Activated CD8-positive, alpha-beta memory T cell treated with anti-CD3 and anti-CD28 coated beads, Interleukin-2, amount 10 ng/mL, durations not matched to agents 7 days and 5 days (primary cell): ENCODE results near the gene KIAA0753. TPM values are rescaled to one million over a fixed set of nuclear protein-coding genes. Genes with fewer than 3 reads are reported as not detected.

ENCODE experiments used
- ATAC-seq: fragments of 150-1000 bp; cut with Tn5 transposase; one replicate; pipeline ENCODE4 v1.10.0; 2021; ENCODE audit warnings: moderate library complexity
- CTCF ChIA-PET: fragments of 350-600 bp; sonication (Branson Sonifier 250); formaldehyde crosslinking; loops from one replicate; lab custom pipeline; 2021; ENCODE audit warnings: antibody characterized with exemption; lab: Charles Lee
- DNase-seq: peaks from one replicate; pipeline ENCODE4 v3.0.0-alpha.2; 2020
- H3K27ac Mint-ChIP-seq: one replicate; pipeline ENCODE4 v1.8.0; 2021; ENCODE audit warnings: mild to moderate bottlenecking, mixed read lengths
- H3K27me3 Mint-ChIP-seq: one replicate; pipeline ENCODE4 v1.8.0; 2021; ENCODE audit warnings: mixed read lengths
- H3K36me3 Mint-ChIP-seq: one replicate; pipeline ENCODE4 v1.8.0; 2021; ENCODE audit warnings: mild to moderate bottlenecking, mixed read lengths
- H3K4me1 Mint-ChIP-seq: one replicate; pipeline ENCODE4 v1.8.0; 2021; ENCODE audit warnings: mixed read lengths
- H3K4me3 Mint-ChIP-seq: one replicate; pipeline ENCODE4 v1.8.0; 2021; ENCODE audit warnings: mild to moderate bottlenecking, moderate library complexity, mixed read lengths
- H3K9me3 Mint-ChIP-seq: one replicate; pipeline ENCODE4 v1.8.0; 2022; ENCODE audit warnings: low read depth, mixed read lengths
- total RNA-seq, 2 experiments: library from RNA; stranded (reverse); gene quantifications; one replicate each; pipeline ENCODE4 v1.2.3, GENCODE V29; 2021

KIAA0753 gene
- total RNA-seq, result 10 to 100 TPM; 16.5 to 18.0 TPM

DNA sequence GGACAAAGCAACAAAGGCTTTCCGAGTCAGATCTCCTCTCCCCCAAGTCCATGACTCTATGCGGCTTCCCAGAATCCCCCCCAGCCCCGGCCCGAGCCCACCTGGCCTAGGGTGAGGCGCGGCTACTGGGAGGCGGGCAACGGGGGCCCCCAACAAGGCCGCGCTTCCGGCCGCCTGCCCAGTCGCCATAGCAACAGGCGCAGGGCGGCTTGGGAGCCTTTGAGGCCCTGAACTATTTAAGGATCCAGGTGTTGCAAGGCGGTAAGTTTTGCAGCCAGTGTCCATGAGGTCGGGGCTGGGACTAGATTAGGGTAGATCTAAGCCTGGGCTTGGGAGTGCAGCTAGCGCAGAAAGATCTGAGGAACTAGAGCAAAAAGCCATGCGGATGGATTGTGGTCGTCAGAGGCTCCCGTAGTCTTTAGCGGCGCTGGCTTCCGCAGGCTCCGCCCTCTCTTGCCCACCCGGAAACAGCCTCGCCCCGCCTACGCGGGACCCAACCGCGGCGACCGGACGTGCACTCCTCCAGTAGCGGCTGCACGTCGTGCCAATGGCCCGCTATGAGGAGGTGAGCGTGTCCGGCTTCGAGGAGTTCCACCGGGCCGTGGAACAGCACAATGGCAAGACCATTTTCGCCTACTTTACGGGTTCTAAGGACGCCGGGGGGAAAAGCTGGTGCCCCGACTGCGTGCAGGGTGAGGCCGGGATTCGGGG, at the start of gene KIAA0753, which contains the start of gene TXNDC17:
TSS of gene KIAA0753 (minus strand) at position 176 of the 711 bp plus-strand sequence. CDS start 5,608 bp downstream, outside the sequence.
TSS of gene TXNDC17 (plus strand) at position 525 of the 711 bp plus-strand sequence. CDS start at position 548, 23 bp downstream.
- Mint-ChIP-seq H3K36me3 (peaks cover 20% of the 10 kb centered on the region), H3K4me3 (peak within 1 kb of the TSS; percentile 87), H3K4me1 (peaks cover 58% of the 10 kb centered on the region), H3K27ac (peak within 1 kb of the TSS; percentile 91), H3K27me3 (no peaks in the 10 kb centered on the region), H3K9me3 (no peaks in the 10 kb centered on the region)
- peak; percentile 88 for ATAC-seq
- CTCF ChIA-PET, result interaction anchor here (1.0 to 3.7 kb wide), 2 partner anchors 10 to 19 kb away, joined by 3 to 20 read pairs; partner anchors contain the start of genes C17orf100 and MED31
- DNase-seq, result peak; percentile 97

DNA sequence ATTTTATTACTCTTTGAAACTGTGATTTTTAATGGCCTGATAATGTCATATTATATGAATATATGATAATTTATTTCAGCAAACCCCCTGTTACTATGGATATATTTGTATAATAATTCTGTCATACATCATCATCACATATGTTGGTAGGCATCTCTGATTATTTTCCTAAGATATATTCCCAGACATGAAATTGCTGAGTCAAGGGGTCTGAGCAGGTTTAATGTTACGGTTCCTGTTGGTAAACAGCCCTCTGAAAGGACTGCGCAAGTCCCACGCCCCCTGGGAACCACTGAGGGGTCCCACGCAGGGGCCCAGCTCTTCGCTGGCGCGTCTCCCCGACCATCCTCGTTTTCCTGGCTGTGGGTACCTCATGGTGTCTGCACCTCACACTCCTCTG, 48.4 kb upstream of the KIAA0753 start:
- H3K36me3 Mint-ChIP-seq, result no peaks in the 10 kb centered on the region
- H3K27me3 Mint-ChIP-seq, result peaks cover 50% of the 10 kb centered on the region
- DNase-seq (no peak), ATAC-seq (no peak)
- CTCF ChIA-PET, result no interaction called here
- no peaks in the 10 kb centered on the region for H3K9me3 Mint-ChIP-seq
- H3K4me3 Mint-ChIP-seq, result no peak overlapping the region
- H3K27ac Mint-ChIP-seq, result no peak overlapping the region
- no peaks in the 10 kb centered on the region for H3K4me1 Mint-ChIP-seq

DNA sequence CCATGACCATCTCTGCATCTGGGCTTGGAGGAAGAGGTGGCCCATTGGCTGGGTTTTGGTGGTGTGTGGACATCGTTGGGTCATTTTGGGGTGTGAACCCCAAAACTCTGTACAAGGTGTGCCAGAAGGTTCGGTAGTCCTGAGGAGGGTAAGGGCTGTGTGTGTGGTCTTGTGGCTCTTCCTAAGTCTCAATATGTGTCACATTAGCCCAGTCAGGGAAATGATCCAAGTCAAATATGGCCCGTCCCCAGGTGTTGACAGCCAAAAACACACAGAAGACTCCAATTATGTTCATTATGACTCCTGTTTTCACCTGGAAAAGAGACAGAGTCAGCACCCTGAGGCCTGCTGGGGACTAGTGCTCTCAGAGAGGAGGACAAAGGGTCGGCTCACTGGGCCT, 45.5 kb upstream of the KIAA0753 start:
- Mint-ChIP-seq H3K4me3 (no peak overlapping the region), H3K27me3 (peaks cover 50% of the 10 kb centered on the region), H3K9me3 (no peaks in the 10 kb centered on the region), H3K4me1 (no peaks in the 10 kb centered on the region), H3K27ac (no peak overlapping the region), H3K36me3 (no peaks in the 10 kb centered on the region)
- ATAC-seq (no peak), DNase-seq (no peak)
- CTCF ChIA-PET, result interaction anchor here (1.5 kb wide), 1 partner anchor 19 kb away, joined by 3 read pairs; no protein-coding TSS in a partner anchor

DNA sequence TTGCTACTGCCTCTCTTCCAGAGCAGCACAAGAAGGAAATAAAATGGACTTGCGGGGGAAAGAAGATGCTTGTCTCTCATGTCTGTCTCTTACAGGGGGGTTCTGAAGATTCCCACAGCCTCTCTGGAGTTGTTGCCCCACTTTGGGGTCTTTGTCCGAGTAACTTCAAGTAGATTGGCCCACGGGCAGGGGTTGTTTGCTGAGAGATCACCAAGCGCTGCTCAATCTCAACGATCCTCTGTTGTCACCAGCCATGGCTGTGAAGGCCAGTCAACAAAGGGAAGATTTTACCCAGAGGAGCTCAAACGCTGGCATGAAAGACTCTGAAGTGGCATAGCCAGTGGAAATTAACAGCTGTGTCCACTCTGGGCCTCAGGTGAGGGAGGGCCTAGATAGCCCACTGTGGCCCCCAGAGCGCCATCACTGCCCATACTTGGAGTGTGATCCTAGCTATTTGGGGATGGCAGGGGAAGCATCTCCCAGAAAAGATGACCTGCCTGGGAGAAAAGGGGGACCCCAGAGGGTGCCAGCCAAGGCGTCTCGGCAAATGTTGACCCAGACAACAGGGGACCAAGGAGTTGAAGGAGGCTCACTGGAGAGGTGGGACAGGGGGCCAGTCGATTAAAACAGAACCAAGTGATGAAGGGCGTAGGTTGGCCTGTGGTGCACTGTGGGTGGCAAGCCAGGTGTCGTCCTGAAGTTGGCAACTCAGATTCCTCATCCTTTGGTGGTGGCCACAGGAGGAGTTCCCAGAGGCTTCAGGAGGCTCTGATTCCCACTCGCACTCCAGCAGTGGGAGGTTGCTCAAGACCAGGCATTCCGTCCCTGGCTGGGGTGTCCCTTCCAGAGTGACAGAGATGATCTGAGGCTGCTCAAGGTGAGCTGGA, 44.6 kb upstream of the KIAA0753 start:
- DNase-seq (no peak), ATAC-seq (no peak)
- H3K9me3 Mint-ChIP-seq, result no peaks in the 10 kb centered on the region
- H3K4me1 Mint-ChIP-seq, result no peaks in the 10 kb centered on the region
- peaks cover 51% of the 10 kb centered on the region for H3K27me3 Mint-ChIP-seq
- CTCF ChIA-PET, result interaction anchor here (1.5 kb wide), 1 partner anchor 18 kb away, joined by 3 read pairs; no protein-coding TSS in a partner anchor
- H3K27ac Mint-ChIP-seq, result no peak overlapping the region
- H3K4me3 Mint-ChIP-seq, result no peak overlapping the region
- H3K36me3 Mint-ChIP-seq, result no peaks in the 10 kb centered on the region

DNA sequence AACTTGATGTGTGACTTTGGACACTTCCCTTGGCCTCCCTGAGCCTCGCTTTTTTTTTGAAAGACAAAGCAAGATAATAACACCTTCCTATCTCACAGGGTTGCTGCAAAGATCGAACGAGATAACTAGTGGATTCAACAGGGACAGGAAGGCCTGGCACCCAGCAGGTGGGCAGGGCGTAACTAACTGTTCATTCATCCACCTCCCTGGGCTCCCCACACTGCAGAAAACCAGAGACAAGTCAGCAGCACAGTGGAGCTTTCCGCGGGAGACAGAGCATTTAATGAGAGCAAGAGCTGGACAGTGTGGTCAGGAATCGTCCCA, 43.9 kb upstream of the KIAA0753 start:
- Mint-ChIP-seq H3K36me3 (no peaks in the 10 kb centered on the region), H3K9me3 (no peaks in the 10 kb centered on the region), H3K4me3 (no peak overlapping the region), H3K4me1 (no peaks in the 10 kb centered on the region), H3K27me3 (peaks cover 50% of the 10 kb centered on the region), H3K27ac (no peak overlapping the region)
- CTCF ChIA-PET, result no interaction called here
- no peak for DNase-seq
- ATAC-seq, result no peak

DNA sequence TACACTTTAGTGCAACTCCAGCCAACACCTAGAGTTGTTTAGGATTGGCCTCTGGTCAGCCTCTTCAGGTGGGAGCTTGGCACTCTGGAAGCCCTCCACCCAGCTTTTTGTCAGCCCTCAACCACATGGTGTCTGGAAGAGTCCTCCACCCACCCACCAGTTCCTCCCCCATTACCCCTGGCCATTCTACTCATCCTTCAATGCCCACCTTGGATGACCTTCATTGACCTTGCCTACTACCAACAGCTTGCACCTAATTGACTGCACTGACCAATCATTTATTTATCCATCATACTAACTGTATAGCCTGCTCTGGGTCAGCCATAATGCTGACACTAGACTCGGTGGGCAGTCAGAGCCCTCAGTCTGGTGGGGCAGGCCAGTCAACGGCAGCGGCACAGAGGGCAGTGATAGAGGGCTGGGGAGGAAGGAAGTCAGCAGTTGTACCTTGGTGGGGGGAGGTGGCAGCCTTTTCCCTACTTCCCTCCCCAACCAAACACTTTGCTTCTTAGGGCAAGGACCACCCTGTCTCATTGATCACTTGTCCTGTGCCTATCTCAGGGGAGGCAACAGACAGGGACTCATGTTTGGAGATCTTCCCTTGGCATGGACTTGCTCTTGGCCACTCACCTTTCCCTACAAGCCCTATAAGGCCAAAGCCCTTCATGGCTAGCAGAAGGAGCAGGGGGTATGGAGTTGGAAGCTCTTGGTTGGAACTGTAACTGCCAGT, 43.4 kb upstream of the KIAA0753 start:
- Mint-ChIP-seq H3K4me3 (no peak overlapping the region), H3K4me1 (no peaks in the 10 kb centered on the region), H3K36me3 (no peaks in the 10 kb centered on the region), H3K27ac (no peak overlapping the region), H3K27me3 (peaks cover 52% of the 10 kb centered on the region), H3K9me3 (no peaks in the 10 kb centered on the region)
- DNase-seq (no peak), ATAC-seq (no peak)
- CTCF ChIA-PET, result no interaction called here

DNA sequence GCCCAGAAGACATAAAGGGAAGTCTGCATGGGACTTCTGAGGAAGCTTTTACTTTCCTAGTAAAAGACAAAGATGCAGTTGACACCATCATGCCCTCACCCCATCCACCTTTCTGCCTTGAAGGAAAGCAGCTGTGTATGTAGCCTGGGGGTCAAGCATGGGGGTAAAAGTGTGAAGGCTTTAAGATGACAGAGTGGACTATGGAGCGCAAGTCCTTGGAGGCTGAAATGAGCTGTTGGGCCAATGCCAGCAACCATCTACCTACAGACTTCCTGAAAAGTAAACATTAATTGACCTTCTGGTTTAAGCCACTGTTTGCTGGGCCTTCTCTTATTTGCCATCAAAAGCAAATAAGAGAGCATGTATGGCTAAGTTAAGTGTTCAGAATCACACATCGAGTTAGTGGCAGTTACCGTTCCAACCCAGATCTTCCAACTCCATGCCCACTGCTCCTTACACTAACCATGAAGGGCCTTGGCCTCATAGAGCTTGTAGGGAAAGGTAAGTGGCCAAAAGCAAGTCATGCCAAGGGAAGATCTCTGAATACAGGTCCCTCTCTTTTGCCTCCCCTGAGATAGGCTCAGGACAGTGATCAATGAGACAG, 42.7 kb upstream of the KIAA0753 start:
- Mint-ChIP-seq H3K36me3 (no peaks in the 10 kb centered on the region), H3K4me1 (no peaks in the 10 kb centered on the region), H3K9me3 (no peaks in the 10 kb centered on the region), H3K27me3 (peaks cover 59% of the 10 kb centered on the region), H3K27ac (no peak overlapping the region), H3K4me3 (no peak overlapping the region)
- DNase-seq, result no peak
- CTCF ChIA-PET, result interaction anchor here (1.2 to 1.4 kb wide), 2 partner anchors 18 to 118 kb away, joined by 3 to 4 read pairs; no protein-coding TSS in a partner anchor
- ATAC-seq, result no peak

DNA sequence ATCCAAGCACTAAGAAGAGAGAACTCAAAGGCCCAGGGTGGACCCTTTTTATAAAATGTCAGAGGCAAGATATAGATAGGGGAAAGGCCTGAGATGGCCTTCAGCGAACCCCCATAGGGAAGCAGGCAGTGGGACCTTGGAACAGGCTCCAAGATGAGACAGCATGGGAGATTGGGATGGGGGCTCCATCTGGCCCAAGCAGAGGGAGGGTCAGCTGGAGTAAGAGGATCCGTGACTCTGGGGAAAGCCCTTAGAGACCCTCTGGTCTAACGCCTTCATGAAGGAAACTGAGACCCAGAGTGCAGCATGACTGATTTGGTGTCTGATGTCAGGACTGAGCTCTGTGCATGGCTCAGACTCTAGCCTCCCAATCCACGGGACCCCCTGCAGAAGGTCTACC, 41.8 kb upstream of the KIAA0753 start:
- Mint-ChIP-seq H3K27me3 (peaks cover 61% of the 10 kb centered on the region), H3K4me3 (no peak overlapping the region)

DNA sequence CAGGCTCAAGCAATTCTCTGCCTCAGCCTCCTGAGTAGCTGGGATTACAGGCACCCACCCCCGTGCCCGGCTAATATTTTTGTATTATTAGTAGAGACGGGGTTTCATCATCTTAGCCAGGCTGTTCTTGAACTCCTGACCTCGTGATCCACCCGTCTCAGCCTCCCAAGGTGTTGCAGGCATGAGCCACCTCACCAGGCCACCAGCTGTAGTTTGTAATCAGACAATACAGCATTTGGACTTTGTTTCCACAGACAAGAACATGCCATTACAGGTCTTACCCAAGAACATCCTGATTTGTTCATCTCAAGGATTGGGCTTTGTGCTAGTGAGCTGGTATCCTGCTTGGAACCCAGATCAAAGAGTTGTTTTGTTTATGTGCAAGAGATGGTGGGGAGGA, 41.2 kb upstream of the KIAA0753 start:
- DNase-seq, result no peak
- Mint-ChIP-seq H3K36me3 (no peaks in the 10 kb centered on the region), H3K27me3 (peaks cover 60% of the 10 kb centered on the region), H3K9me3 (no peaks in the 10 kb centered on the region), H3K27ac (no peak overlapping the region), H3K4me3 (no peak overlapping the region), H3K4me1 (peaks cover 12% of the 10 kb centered on the region)
- CTCF ChIA-PET, result interaction anchor here (1.4 to 1.6 kb wide), 3 partner anchors 15 to 31 kb away, joined by 4 to 5 read pairs (median 4); partner anchors contain the start of gene MED31
- ATAC-seq, result no peak

More for the DNA sequence above, 41.8 kb upstream of the KIAA0753 start:
- Mint-ChIP-seq H3K4me1 (peaks cover 8% of the 10 kb centered on the region), H3K9me3 (no peaks in the 10 kb centered on the region), H3K36me3 (no peaks in the 10 kb centered on the region), H3K27ac (no peak overlapping the region)
- CTCF ChIA-PET, result interaction anchor here (1.2 to 1.6 kb wide), 4 partner anchors 16 to 119 kb away, joined by 3 to 5 read pairs (median 4); partner anchors contain the start of gene MED31
- DNase-seq (no peak), ATAC-seq (no peak)

DNA sequence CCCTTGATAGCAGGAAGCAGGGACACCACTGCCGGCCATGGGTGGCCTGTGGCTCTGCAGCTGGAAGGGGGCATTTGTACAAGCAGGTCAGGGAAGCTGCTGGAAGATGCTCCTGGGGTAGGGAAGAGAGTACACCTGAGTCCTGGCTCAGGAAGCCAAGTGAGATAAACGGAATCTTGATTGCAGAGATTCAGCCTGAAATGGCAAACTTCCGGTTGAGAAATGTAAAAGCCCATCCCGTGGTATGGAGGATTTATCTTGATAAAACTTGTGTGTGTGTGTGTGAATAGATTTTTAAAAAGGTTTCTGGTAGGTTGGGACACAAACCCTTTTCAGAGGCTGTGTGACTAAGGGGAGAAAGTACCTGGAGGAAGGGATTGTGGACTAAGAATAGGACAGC, 40.7 kb upstream of the KIAA0753 start:
- CTCF ChIA-PET, result interaction anchor here (1.5 to 1.6 kb wide), 2 partner anchors 15 to 30 kb away, joined by 4 to 5 read pairs; partner anchors contain the start of gene MED31
- no peak for DNase-seq
- Mint-ChIP-seq H3K4me1 (peaks cover 12% of the 10 kb centered on the region), H3K36me3 (no peaks in the 10 kb centered on the region), H3K9me3 (no peaks in the 10 kb centered on the region), H3K27ac (no peak overlapping the region), H3K4me3 (no peak overlapping the region), H3K27me3 (peaks cover 60% of the 10 kb centered on the region)
- no peak for ATAC-seq

DNA sequence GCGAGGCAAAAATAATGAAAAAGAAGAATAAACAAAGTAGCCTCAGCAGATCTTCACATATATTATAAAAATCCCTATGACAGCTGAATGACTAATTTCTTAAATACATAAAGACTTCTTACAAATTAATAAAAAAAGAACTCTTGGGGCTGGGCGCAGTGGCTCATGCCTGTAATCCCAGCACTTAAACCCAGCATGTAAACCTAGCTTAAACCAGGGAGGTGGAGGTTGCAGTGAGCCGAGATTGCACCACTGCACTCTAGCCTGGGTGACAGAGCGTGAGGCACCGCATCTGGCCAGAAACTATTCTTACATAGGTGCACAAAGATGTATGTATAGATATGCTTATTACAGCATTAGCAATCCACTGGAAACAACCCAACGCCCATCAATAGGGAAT, 38.7 kb upstream of the KIAA0753 start:
- Mint-ChIP-seq H3K27me3 (peaks cover 62% of the 10 kb centered on the region), H3K27ac (no peak overlapping the region), H3K4me3 (no peak overlapping the region), H3K9me3 (no peaks in the 10 kb centered on the region), H3K4me1 (peaks cover 12% of the 10 kb centered on the region), H3K36me3 (no peaks in the 10 kb centered on the region)
- CTCF ChIA-PET, result interaction anchor here (1.8 kb wide), 1 partner anchor 12 kb away, joined by 7 read pairs; no protein-coding TSS in a partner anchor
- no peak for ATAC-seq
- DNase-seq, result no peak

DNA sequence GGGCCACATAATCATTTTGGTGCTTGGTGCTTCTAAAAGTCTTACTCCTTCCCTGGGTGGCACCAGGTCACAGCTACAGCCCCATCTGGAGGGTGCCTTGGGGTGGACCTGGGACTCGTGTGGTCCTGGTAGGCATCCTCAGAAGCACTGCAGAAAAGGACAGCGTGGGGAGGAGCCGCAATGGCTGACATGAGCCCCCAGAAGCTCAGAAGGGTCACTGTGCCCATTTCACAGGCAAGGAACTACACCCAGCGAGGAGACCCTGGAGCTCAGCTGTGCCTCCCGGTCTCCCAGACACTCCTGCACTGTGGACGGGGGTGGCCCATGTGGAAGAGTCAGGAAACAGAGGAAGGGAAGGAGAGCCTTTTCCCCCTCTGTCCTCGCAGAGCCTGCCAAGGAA, 37.4 kb upstream of the KIAA0753 start:
- H3K27ac Mint-ChIP-seq, result no peak overlapping the region
- DNase-seq (no peak), ATAC-seq (no peak)
- peaks cover 12% of the 10 kb centered on the region for H3K4me1 Mint-ChIP-seq
- no peaks in the 10 kb centered on the region for H3K36me3 Mint-ChIP-seq
- H3K27me3 Mint-ChIP-seq, result peaks cover 57% of the 10 kb centered on the region
- CTCF ChIA-PET, result interaction anchor here (1.0 to 1.8 kb wide), 2 partner anchors 11 to 67 kb away, joined by 3 to 7 read pairs; no protein-coding TSS in a partner anchor
- no peaks in the 10 kb centered on the region for H3K9me3 Mint-ChIP-seq
- no peak overlapping the region for H3K4me3 Mint-ChIP-seq
